Measurements from ENCODE around the gene CHRM1.

DNA sequence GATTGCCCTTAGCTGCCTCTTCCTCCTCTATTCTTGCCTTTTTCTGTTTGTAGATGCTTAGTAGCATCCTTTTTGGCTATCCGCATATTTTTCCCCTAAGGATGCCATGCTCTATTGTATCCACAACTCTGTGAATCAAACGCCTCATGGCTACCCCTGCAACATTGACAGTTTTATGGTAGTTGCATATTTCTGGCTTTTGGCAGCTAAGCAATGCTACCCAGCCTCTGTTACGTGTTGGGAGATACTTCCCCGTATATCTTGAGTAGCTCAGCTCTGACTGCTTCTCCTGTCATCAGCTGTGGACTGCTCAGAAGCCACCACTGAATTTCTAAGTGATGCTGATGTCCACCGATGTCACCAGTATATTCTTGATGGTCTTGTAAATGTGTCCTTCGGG lies 55.5 kb downstream of the CHRM1 start:
- TF ChIP-seq, protein P1, sequence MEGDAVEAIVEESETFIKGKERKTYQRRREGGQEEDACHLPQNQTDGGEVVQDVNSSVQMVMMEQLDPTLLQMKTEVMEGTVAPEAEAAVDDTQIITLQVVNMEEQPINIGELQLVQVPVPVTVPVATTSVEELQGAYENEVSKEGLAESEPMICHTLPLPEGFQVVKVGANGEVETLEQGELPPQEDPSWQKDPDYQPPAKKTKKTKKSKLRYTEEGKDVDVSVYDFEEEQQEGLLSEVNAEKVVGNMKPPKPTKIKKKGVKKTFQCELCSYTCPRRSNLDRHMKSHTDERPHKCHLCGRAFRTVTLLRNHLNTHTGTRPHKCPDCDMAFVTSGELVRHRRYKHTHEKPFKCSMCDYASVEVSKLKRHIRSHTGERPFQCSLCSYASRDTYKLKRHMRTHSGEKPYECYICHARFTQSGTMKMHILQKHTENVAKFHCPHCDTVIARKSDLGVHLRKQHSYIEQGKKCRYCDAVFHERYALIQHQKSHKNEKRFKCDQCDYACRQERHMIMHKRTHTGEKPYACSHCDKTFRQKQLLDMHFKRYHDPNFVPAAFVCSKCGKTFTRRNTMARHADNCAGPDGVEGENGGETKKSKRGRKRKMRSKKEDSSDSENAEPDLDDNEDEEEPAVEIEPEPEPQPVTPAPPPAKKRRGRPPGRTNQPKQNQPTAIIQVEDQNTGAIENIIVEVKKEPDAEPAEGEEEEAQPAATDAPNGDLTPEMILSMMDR (conservative IDR thresholded peaks at IDR 0.05 in 1 of 2, IDR thresholded peaks at IDR 0.05 in 1 of 2; ENCODE audit: extremely low read depth in 1 of 2, insufficient read depth in 1 of 2, low read depth in 1 of 2, low read length in 2 of 2), result no peak
- TF ChIP-seq EZH2 (IDR thresholded peaks at IDR 0.05; ENCODE audit: borderline replicate concordance, low read length), result no peak
